Measurements from ENCODE around the gene MAGEA4. TPM values are rescaled to one million over a fixed set of nuclear protein-coding genes. Genes with fewer than 3 reads are reported as not detected.

Gene MAGEA4
- total and polyA plus RNA-seq, 4 donors: not detected

DNA sequence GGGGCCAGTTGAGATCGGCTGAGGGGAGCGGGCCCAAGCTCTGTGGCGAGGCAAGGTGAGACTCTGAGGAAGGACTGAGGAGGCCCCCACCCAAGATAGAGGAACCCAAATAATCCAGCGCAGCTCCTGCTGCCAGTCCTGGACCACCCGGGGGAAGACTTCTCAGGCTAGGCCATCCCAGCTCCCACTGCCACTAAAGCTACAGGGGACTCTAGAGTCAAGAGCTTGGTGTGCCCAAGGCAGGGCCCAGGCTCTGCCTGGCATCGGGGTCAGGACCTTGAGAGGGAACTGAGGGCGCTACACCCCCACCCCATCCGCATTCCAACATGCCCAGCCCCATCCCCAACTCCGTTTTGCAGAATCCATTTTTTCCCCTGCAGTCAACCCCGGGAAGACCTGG is 8.6 kb downstream of the MAGEA4 start:
- H3K4me3 ChIP-seq (ENCODE audit: low read depth, low read length): no peak overlapping the region
- no peak overlapping the region for H3K27ac ChIP-seq (ENCODE audit: low read depth, low read length)
- H3K9me3 ChIP-seq (ENCODE audit: control insufficient read depth, insufficient read depth, low read length): peaks cover 2% of the 10 kb centered on the region
- H3K36me3 ChIP-seq (ENCODE audit: control insufficient read depth, insufficient read depth, low read length): no peaks in the 10 kb centered on the region
- H3K27me3 ChIP-seq (ENCODE audit: control insufficient read depth, insufficient read depth, low read length): no peaks in the 10 kb centered on the region
- 86% methylated on average over 9 of the region's 10 CpGs for WGBS (ENCODE audit: insufficient coverage)
- no peaks in the 10 kb centered on the region for H3K4me1 ChIP-seq (ENCODE audit: control insufficient read depth, insufficient read depth, low read length)
- no peak for DNase-seq (ENCODE audit: low read depth in 4 of 6, low spot score in 6 of 6)

DNA sequence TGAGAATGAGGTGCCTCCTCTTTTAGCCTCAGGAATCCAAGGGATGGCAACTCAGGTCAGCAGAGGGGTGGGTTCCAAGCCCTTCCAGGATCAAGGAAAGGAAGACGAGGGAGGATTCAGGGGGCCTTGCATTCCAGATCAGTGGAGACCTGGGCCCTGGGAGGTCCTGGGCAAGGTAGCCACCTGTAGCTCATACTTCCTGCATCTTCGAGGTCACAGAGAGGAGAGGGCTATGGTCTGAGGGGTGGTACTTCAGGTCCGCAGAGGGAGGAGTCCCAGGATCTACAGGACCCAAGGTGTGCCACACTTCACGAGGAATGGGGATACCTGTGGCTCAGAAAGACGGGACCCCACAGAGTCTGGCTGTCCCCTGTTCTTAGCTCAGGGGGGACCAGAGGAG is 9.2 kb downstream of the MAGEA4 start:
- Histone ChIP-seq H3K9me3 (ENCODE audit: control insufficient read depth, insufficient read depth, low read length) (peaks cover 2% of the 10 kb centered on the region), H3K4me1 (ENCODE audit: control insufficient read depth, insufficient read depth, low read length) (no peaks in the 10 kb centered on the region), H3K4me3 (ENCODE audit: low read depth, low read length) (no peak overlapping the region), H3K27ac (ENCODE audit: low read depth, low read length) (no peak overlapping the region), H3K27me3 (ENCODE audit: control insufficient read depth, insufficient read depth, low read length) (no peaks in the 10 kb centered on the region), H3K36me3 (ENCODE audit: control insufficient read depth, insufficient read depth, low read length) (no peaks in the 10 kb centered on the region)
- DNase-seq (ENCODE audit: low read depth in 4 of 6, low spot score in 6 of 6): no peak
- 73% methylated on average over 5 of the region's 5 CpGs for WGBS (ENCODE audit: insufficient coverage)

DNA sequence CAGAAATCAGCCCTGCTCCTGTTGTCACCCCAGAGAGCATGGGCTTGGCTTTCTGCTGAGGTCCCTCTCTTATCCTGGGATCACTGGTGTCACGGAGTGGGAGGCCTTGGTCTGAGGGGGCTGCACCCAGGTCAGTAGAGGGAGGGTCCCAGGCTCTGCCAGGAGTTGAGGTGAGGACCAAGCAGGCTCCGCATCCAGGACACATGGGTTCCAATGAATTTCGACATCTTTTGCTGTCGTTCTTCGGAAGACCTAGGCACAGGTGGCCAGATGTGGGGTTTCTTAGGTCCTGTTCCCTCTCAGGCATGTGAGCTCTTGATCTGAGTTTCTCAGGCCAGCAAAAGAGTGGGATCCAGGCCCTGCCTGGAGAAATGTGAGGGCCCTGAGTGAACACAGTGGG is 10.0 kb downstream of the MAGEA4 start:
- WGBS (ENCODE audit: insufficient coverage): 81% methylated on average over 5 of the region's 5 CpGs
- Histone ChIP-seq H3K27me3 (ENCODE audit: control insufficient read depth, insufficient read depth, low read length) (no peaks in the 10 kb centered on the region), H3K27ac (ENCODE audit: low read depth, low read length) (no peak overlapping the region), H3K4me1 (ENCODE audit: control insufficient read depth, insufficient read depth, low read length) (no peaks in the 10 kb centered on the region), H3K4me3 (ENCODE audit: low read depth, low read length) (no peak overlapping the region), H3K9me3 (ENCODE audit: control insufficient read depth, insufficient read depth, low read length) (peaks cover 2% of the 10 kb centered on the region), H3K36me3 (ENCODE audit: control insufficient read depth, insufficient read depth, low read length) (no peaks in the 10 kb centered on the region)
- no peak for DNase-seq (ENCODE audit: low read depth in 4 of 6, low spot score in 6 of 6)

DNA sequence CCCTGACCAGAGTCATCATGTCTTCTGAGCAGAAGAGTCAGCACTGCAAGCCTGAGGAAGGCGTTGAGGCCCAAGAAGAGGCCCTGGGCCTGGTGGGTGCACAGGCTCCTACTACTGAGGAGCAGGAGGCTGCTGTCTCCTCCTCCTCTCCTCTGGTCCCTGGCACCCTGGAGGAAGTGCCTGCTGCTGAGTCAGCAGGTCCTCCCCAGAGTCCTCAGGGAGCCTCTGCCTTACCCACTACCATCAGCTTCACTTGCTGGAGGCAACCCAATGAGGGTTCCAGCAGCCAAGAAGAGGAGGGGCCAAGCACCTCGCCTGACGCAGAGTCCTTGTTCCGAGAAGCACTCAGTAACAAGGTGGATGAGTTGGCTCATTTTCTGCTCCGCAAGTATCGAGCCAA is 11.0 kb downstream of the MAGEA4 start:
- Histone ChIP-seq H3K4me3 (ENCODE audit: low read depth, low read length) (no peak overlapping the region), H3K27me3 (ENCODE audit: control insufficient read depth, insufficient read depth, low read length) (no peaks in the 10 kb centered on the region), H3K27ac (ENCODE audit: low read depth, low read length) (no peak overlapping the region), H3K36me3 (ENCODE audit: control insufficient read depth, insufficient read depth, low read length) (no peaks in the 10 kb centered on the region), H3K9me3 (ENCODE audit: control insufficient read depth, insufficient read depth, low read length) (peaks cover 2% of the 10 kb centered on the region), H3K4me1 (ENCODE audit: control insufficient read depth, insufficient read depth, low read length) (no peaks in the 10 kb centered on the region)
- no peak for DNase-seq (ENCODE audit: low read depth in 4 of 6, low spot score in 6 of 6)
- WGBS (ENCODE audit: insufficient coverage): 86% methylated on average over 6 of the region's 6 CpGs

DNA sequence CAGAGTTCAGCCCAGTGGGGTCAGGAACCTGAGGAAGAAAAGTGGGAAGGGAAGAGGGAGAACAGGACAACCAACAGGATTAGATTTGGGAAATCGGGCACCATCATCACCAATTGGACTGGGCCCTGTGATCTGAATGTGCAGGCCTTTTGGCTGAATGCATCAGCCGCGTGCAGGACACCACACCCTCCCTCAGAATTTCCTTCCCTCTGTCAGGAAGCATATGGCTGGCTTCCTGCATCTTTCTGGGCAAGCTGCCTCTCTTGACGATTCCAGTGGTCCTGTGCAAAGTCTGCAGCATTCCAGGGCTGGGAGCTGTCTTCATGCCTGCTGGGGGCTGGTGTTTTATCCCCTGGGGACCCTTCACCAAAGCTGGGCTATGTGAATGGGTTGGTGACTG is 16.4 kb downstream of the MAGEA4 start:
- Histone ChIP-seq H3K4me1 (ENCODE audit: control insufficient read depth, insufficient read depth, low read length) (no peaks in the 10 kb centered on the region), H3K27me3 (ENCODE audit: control insufficient read depth, insufficient read depth, low read length) (no peaks in the 10 kb centered on the region), H3K27ac (ENCODE audit: low read depth, low read length) (no peak overlapping the region), H3K4me3 (ENCODE audit: low read depth, low read length) (no peak overlapping the region), H3K36me3 (ENCODE audit: control insufficient read depth, insufficient read depth, low read length) (no peaks in the 10 kb centered on the region), H3K9me3 (ENCODE audit: control insufficient read depth, insufficient read depth, low read length) (no peaks in the 10 kb centered on the region)
- DNase-seq (ENCODE audit: low read depth in 4 of 6, low spot score in 6 of 6): peak in 1 of 6 donors; percentile 2
- 44% methylated on average over 3 of the region's 4 CpGs for WGBS (ENCODE audit: insufficient coverage)

DNA sequence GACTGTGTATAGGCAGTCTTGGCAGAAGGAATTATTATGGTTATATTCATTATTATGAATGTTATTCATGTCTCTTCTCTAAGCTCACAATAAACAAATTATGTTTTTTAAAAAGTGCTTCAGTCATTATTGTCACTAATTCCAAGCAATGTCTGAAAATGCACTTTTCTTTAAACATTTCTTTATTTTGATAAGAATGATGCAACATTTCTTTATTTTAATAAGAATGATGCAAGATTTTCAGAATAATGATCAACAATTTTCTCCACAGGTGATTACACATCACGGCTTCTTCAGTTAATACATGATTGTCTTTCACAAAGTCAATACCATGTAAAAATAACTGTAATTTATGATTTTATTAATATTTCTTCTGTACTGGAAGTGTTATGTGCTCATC is 22.7 kb downstream of the MAGEA4 start:
- H3K27ac ChIP-seq (ENCODE audit: low read depth, low read length): no peak overlapping the region
- WGBS (ENCODE audit: insufficient coverage): no CpG with 5 or more reads among the region's 1 CpG
- no peak for DNase-seq (ENCODE audit: low read depth in 4 of 6, low spot score in 6 of 6)

DNA sequence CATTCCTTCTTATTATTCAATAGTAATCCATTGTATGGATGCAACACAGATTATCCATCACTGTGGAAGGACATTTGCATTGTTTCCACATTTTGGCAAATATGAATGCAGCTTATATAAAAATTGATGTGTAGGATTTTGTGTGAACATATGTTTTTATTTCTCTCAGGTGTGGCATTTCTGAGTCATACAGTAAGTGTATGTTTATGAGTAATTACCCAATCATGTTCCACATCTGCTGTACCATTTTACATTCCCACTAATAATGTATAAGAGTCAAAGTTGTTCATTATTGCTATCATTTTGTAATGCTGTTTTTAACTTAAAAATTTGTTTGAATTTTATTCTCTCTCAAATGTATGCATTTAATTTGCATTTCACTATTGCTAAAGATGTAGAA is 25.5 kb downstream of the MAGEA4 start:
- H3K27me3 ChIP-seq (ENCODE audit: control insufficient read depth, insufficient read depth, low read length): no peaks in the 10 kb centered on the region
- H3K27ac ChIP-seq (ENCODE audit: low read depth, low read length): no peak overlapping the region
- H3K36me3 ChIP-seq (ENCODE audit: control insufficient read depth, insufficient read depth, low read length): no peaks in the 10 kb centered on the region
- H3K9me3 ChIP-seq (ENCODE audit: control insufficient read depth, insufficient read depth, low read length): no peaks in the 10 kb centered on the region
- no peaks in the 10 kb centered on the region for H3K4me1 ChIP-seq (ENCODE audit: control insufficient read depth, insufficient read depth, low read length)
- DNase-seq (ENCODE audit: low read depth in 4 of 6, low spot score in 6 of 6): no peak
- no peak overlapping the region for H3K4me3 ChIP-seq (ENCODE audit: low read depth, low read length)

More for the DNA sequence above, 22.7 kb downstream of the MAGEA4 start:
- Histone ChIP-seq H3K4me1 (ENCODE audit: control insufficient read depth, insufficient read depth, low read length) (no peaks in the 10 kb centered on the region), H3K27me3 (ENCODE audit: control insufficient read depth, insufficient read depth, low read length) (no peaks in the 10 kb centered on the region), H3K9me3 (ENCODE audit: control insufficient read depth, insufficient read depth, low read length) (no peaks in the 10 kb centered on the region), H3K36me3 (ENCODE audit: control insufficient read depth, insufficient read depth, low read length) (no peaks in the 10 kb centered on the region), H3K4me3 (ENCODE audit: low read depth, low read length) (no peak overlapping the region)

DNA sequence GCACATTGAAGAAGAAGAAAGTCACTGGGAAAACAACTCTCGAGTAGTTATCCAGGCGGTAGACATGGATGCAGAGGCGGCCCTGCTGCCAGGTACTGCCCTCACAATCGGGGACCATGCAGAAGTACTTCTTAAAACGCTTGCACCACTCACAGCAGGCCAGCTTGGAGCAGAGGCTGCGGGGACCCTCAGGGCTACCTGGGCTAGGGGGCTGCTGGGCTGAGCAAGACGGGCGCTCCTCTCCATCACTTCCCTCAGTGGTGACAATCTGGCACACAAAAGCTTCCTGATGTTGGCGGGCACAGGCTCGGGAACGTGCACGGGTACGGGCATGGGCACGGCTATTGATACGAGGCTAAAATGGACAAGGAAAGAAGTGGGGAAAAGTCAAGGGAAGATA is 42.0 kb downstream of the MAGEA4 start:
- no peaks in the 10 kb centered on the region for H3K27me3 ChIP-seq (ENCODE audit: control insufficient read depth, insufficient read depth, low read length)
- no peak overlapping the region for H3K27ac ChIP-seq (ENCODE audit: low read depth, low read length)
- H3K4me1 ChIP-seq (ENCODE audit: control insufficient read depth, insufficient read depth, low read length): no peaks in the 10 kb centered on the region
- no peak for DNase-seq (ENCODE audit: low read depth in 4 of 6, low spot score in 6 of 6)
- H3K4me3 ChIP-seq (ENCODE audit: low read depth, low read length): no peak overlapping the region
- WGBS (ENCODE audit: insufficient coverage): 89% methylated on average over 13 of the region's 15 CpGs
- H3K9me3 ChIP-seq (ENCODE audit: control insufficient read depth, insufficient read depth, low read length): no peaks in the 10 kb centered on the region
- no peaks in the 10 kb centered on the region for H3K36me3 ChIP-seq (ENCODE audit: control insufficient read depth, insufficient read depth, low read length)

DNA sequence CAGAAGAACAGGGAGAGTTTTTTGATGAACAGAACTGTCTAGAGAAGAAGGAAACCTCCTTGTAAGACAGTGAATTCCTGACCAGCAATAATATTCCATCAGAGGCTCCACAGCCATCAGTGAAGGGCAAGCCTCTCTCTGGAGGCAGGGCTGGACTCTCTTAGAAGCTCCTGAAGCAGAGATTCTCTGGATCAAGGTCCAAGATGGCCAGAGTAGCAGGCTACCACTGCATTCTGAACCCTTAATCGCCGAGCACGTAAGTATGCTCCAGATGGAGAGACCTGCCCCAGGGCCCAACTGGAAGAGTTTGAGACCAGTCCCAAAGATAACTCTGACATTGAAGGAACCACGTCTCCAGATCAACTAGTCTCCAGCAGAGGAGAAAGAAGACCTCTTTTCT is 45.4 kb downstream of the MAGEA4 start:
- no peak for DNase-seq (ENCODE audit: low read depth in 4 of 6, low spot score in 6 of 6)
- H3K36me3 ChIP-seq (ENCODE audit: control insufficient read depth, insufficient read depth, low read length): no peaks in the 10 kb centered on the region

DNA sequence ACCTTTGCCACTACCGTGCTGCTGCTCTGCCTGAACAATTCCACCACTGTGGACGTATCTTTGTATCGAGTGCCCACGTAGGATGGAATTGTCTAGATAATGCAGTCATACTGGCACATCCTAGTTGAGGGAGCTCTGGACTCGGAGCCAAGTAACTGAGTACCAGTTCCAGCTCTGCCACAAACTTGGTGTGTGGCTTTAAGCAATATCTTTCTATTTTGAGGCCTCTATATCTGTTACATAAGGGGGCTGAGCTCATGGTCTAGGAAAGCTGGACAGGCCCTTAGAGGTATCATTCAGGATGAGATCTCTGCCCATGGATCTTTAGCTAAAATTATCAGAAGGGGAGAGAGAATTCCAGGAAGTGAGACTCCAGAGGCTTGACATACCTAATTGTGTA is 49.3 kb downstream of the MAGEA4 start:
- DNase-seq (ENCODE audit: low read depth in 4 of 6, low spot score in 6 of 6): no peak

More for the DNA sequence above, 45.4 kb downstream of the MAGEA4 start:
- Histone ChIP-seq H3K4me3 (ENCODE audit: low read depth, low read length) (no peak overlapping the region), H3K4me1 (ENCODE audit: control insufficient read depth, insufficient read depth, low read length) (no peaks in the 10 kb centered on the region), H3K27ac (ENCODE audit: low read depth, low read length) (no peak overlapping the region), H3K9me3 (ENCODE audit: control insufficient read depth, insufficient read depth, low read length) (no peaks in the 10 kb centered on the region), H3K27me3 (ENCODE audit: control insufficient read depth, insufficient read depth, low read length) (no peaks in the 10 kb centered on the region)
- 85% methylated on average over 4 of the region's 4 CpGs for WGBS (ENCODE audit: insufficient coverage)

More for the DNA sequence above, 49.3 kb downstream of the MAGEA4 start:
- 70% methylated on average over 4 of the region's 5 CpGs for WGBS (ENCODE audit: insufficient coverage)
- no peak overlapping the region for H3K27ac ChIP-seq (ENCODE audit: low read depth, low read length)
- no peaks in the 10 kb centered on the region for H3K27me3 ChIP-seq (ENCODE audit: control insufficient read depth, insufficient read depth, low read length)
- H3K9me3 ChIP-seq (ENCODE audit: control insufficient read depth, insufficient read depth, low read length): no peaks in the 10 kb centered on the region
- no peak overlapping the region for H3K4me3 ChIP-seq (ENCODE audit: low read depth, low read length)
- no peaks in the 10 kb centered on the region for H3K4me1 ChIP-seq (ENCODE audit: control insufficient read depth, insufficient read depth, low read length)
- no peaks in the 10 kb centered on the region for H3K36me3 ChIP-seq (ENCODE audit: control insufficient read depth, insufficient read depth, low read length)
